ENCODE measurements around the gene KLF15.

KLF15 gene

GRCh38 chr3:126349611-126350501 lies 7.4 kb downstream of the KLF15 start:
- Mint-ChIP-seq H3K9me3 (ENCODE audit: low read depth) (no peaks in the 10 kb centered on the region), H3K27me3 (no peaks in the 10 kb centered on the region), H3K4me3 (no peak overlapping the region), H3K4me1 (ENCODE audit: low read depth) (no peaks in the 10 kb centered on the region), H3K36me3 (no peaks in the 10 kb centered on the region), H3K27ac (no peak overlapping the region)

GRCh38 chr3:126349071-126349470 lies 8.1 kb downstream of the KLF15 start:
- H3K4me1 Mint-ChIP-seq (ENCODE audit: low read depth), result no peaks in the 10 kb centered on the region
- H3K9me3 Mint-ChIP-seq (ENCODE audit: low read depth), result no peaks in the 10 kb centered on the region
- no peaks in the 10 kb centered on the region for H3K36me3 Mint-ChIP-seq
- H3K4me3 Mint-ChIP-seq, result no peak overlapping the region
- H3K27me3 Mint-ChIP-seq, result no peaks in the 10 kb centered on the region
- no peak overlapping the region for H3K27ac Mint-ChIP-seq

- no peak overlapping the region for H3K27ac Mint-ChIP-seq
- H3K9me3 Mint-ChIP-seq (ENCODE audit: low read depth), result no peaks in the 10 kb centered on the region
- H3K4me3 Mint-ChIP-seq, result no peak overlapping the region
- no peaks in the 10 kb centered on the region for H3K36me3 Mint-ChIP-seq
- H3K4me1 Mint-ChIP-seq (ENCODE audit: low read depth), result no peaks in the 10 kb centered on the region
- H3K27me3 Mint-ChIP-seq, result no peaks in the 10 kb centered on the region
Observed at GRCh38 chr3:126348308-126348920, 8.8 kb downstream of the KLF15 start.

GRCh38 chr3:126347543-126348161 lies 9.6 kb downstream of the KLF15 start:
- Mint-ChIP-seq H3K4me1 (ENCODE audit: low read depth) (no peaks in the 10 kb centered on the region), H3K4me3 (no peak overlapping the region), H3K9me3 (ENCODE audit: low read depth) (no peaks in the 10 kb centered on the region), H3K36me3 (no peaks in the 10 kb centered on the region), H3K27me3 (no peaks in the 10 kb centered on the region), H3K27ac (no peak overlapping the region)

GRCh38 chr3:126346466-126346865 lies 10.7 kb downstream of the KLF15 start:
- H3K27ac Mint-ChIP-seq, result no peak overlapping the region
- H3K9me3 Mint-ChIP-seq (ENCODE audit: low read depth), result no peaks in the 10 kb centered on the region
- no peaks in the 10 kb centered on the region for H3K4me1 Mint-ChIP-seq (ENCODE audit: low read depth)
- H3K36me3 Mint-ChIP-seq, result no peaks in the 10 kb centered on the region
- no peaks in the 10 kb centered on the region for H3K27me3 Mint-ChIP-seq
- no peak overlapping the region for H3K4me3 Mint-ChIP-seq

GRCh38 chr3:126345641-126346460 lies 11.4 kb downstream of the KLF15 start:
- Mint-ChIP-seq H3K36me3 (no peaks in the 10 kb centered on the region), H3K4me1 (ENCODE audit: low read depth) (no peaks in the 10 kb centered on the region), H3K4me3 (no peak overlapping the region), H3K27me3 (no peaks in the 10 kb centered on the region), H3K27ac (no peak overlapping the region), H3K9me3 (ENCODE audit: low read depth) (no peaks in the 10 kb centered on the region)

GRCh38 chr3:126345231-126345630 lies 12.0 kb downstream of the KLF15 start:
- no peaks in the 10 kb centered on the region for H3K36me3 Mint-ChIP-seq
- no peaks in the 10 kb centered on the region for H3K9me3 Mint-ChIP-seq (ENCODE audit: low read depth)

GRCh38 chr3:126344380-126345041 lies 12.7 kb downstream of the KLF15 start:
- Mint-ChIP-seq H3K9me3 (ENCODE audit: low read depth) (no peaks in the 10 kb centered on the region), H3K4me1 (ENCODE audit: low read depth) (no peaks in the 10 kb centered on the region), H3K27me3 (no peaks in the 10 kb centered on the region), H3K4me3 (no peak overlapping the region), H3K36me3 (no peaks in the 10 kb centered on the region), H3K27ac (no peak overlapping the region)

More at GRCh38 chr3:126345231-126345630, 12.0 kb downstream of the KLF15 start:
- Mint-ChIP-seq H3K4me1 (ENCODE audit: low read depth) (no peaks in the 10 kb centered on the region), H3K27me3 (no peaks in the 10 kb centered on the region), H3K27ac (no peak overlapping the region), H3K4me3 (no peak overlapping the region)

GRCh38 chr3:126343649-126344035 lies 13.6 kb downstream of the KLF15 start:
- H3K36me3 Mint-ChIP-seq, result no peaks in the 10 kb centered on the region
- no peak overlapping the region for H3K4me3 Mint-ChIP-seq
- H3K27me3 Mint-ChIP-seq, result peaks cover 4% of the 10 kb centered on the region
- H3K4me1 Mint-ChIP-seq (ENCODE audit: low read depth), result no peaks in the 10 kb centered on the region
- H3K9me3 Mint-ChIP-seq (ENCODE audit: low read depth), result no peaks in the 10 kb centered on the region
- no peak overlapping the region for H3K27ac Mint-ChIP-seq

- Mint-ChIP-seq H3K4me3 (no peak overlapping the region), H3K27ac (no peak overlapping the region), H3K9me3 (ENCODE audit: low read depth) (no peaks in the 10 kb centered on the region), H3K4me1 (ENCODE audit: low read depth) (no peaks in the 10 kb centered on the region), H3K36me3 (no peaks in the 10 kb centered on the region), H3K27me3 (peaks cover 6% of the 10 kb centered on the region)
Observed at GRCh38 chr3:126342991-126343648, 14.1 kb downstream of the KLF15 start.

- no peak overlapping the region for H3K4me3 Mint-ChIP-seq
- no peaks in the 10 kb centered on the region for H3K9me3 Mint-ChIP-seq (ENCODE audit: low read depth)
- H3K36me3 Mint-ChIP-seq, result no peaks in the 10 kb centered on the region
- H3K27ac Mint-ChIP-seq, result no peak overlapping the region
- peaks cover 6% of the 10 kb centered on the region for H3K27me3 Mint-ChIP-seq
- H3K4me1 Mint-ChIP-seq (ENCODE audit: low read depth), result no peaks in the 10 kb centered on the region
Observed at GRCh38 chr3:126342211-126342610, 15.0 kb downstream of the KLF15 start.

- peaks cover 6% of the 10 kb centered on the region for H3K27me3 Mint-ChIP-seq
- no peak overlapping the region for H3K27ac Mint-ChIP-seq
- no peak overlapping the region for H3K4me3 Mint-ChIP-seq
- H3K4me1 Mint-ChIP-seq (ENCODE audit: low read depth), result no peaks in the 10 kb centered on the region
- H3K36me3 Mint-ChIP-seq, result no peaks in the 10 kb centered on the region
- no peaks in the 10 kb centered on the region for H3K9me3 Mint-ChIP-seq (ENCODE audit: low read depth)
Observed at GRCh38 chr3:126341755-126342150, 15.5 kb downstream of the KLF15 start.

- Mint-ChIP-seq H3K4me1 (ENCODE audit: low read depth) (no peaks in the 10 kb centered on the region), H3K9me3 (ENCODE audit: low read depth) (no peaks in the 10 kb centered on the region), H3K4me3 (no peak overlapping the region), H3K27me3 (peaks cover 6% of the 10 kb centered on the region), H3K27ac (no peak overlapping the region), H3K36me3 (no peaks in the 10 kb centered on the region)
Observed at GRCh38 chr3:126340943-126341754, 16.1 kb downstream of the KLF15 start.
